ENCODE results near the gene UPB1. TPM values are rescaled to one million over a fixed set of nuclear protein-coding genes. Genes with fewer than 3 reads are reported as not detected.
"Not testable (repeated sequence)": the region's sequence is repeated elsewhere in the genome, so short reads cannot be mapped to it uniquely, and the experiment has no call there.

UPB1 gene
- total and polyA plus RNA-seq, 12 donors, result 0.11 to 2.2 (median 0.34) TPM; not detected in 1

DNA sequence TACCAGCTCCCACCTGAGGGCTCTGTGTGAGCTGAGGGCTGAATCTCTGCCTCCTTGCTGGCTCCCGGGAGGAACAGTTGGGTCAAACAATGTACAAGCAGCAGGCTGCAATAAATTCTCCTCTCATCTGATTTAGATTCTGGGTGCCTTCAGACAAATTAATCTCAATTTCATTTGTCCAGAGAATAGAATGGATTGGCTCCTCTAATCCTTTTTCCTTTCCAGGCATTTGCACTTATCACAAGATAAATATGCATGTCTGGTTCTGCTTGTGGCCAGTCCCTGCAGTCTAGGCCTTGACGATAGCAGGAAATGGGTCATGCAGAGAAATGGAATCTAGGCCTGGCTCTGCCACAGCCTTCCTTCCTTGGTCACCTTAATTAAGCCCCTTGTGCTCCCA is 28.7 kb downstream of the UPB1 start:
- H3K9me3 ChIP-seq (replicated peaks in 1 of 3), result no peaks in the 10 kb centered on the region
- peak overlapping the region in 2 of 5 donors; percentile 46 to 59 for H3K27ac ChIP-seq
- intact Hi-C loops (cut with DNase I), result loop anchor here (5.0 to 10.0 kb wide), 2 partner anchors 102 to 199 kb away; no protein-coding TSS in a partner anchor
- no peaks in the 10 kb centered on the region for H3K27me3 ChIP-seq
- 34 to 59% (median 45%) methylated on average over 2 of the region's 2 CpGs for WGBS, 4 donors
- H3K4me1 ChIP-seq (replicated peaks in 1 of 2), result peaks cover 0 to 6% of the 10 kb centered on the region in 2 donors
- H3K4me3 ChIP-seq, result no peak overlapping the region
- no peak for TF ChIP-seq CTCF (IDR thresholded peaks at IDR 0.05)
- no peak for TF ChIP-seq POLR2A (IDR thresholded peaks at IDR 0.05)
- no peaks in the 10 kb centered on the region for H3K36me3 ChIP-seq (replicated peaks in 1 of 2)
- DNase-seq, result peak in 1 of 7 donors; percentile 23

DNA sequence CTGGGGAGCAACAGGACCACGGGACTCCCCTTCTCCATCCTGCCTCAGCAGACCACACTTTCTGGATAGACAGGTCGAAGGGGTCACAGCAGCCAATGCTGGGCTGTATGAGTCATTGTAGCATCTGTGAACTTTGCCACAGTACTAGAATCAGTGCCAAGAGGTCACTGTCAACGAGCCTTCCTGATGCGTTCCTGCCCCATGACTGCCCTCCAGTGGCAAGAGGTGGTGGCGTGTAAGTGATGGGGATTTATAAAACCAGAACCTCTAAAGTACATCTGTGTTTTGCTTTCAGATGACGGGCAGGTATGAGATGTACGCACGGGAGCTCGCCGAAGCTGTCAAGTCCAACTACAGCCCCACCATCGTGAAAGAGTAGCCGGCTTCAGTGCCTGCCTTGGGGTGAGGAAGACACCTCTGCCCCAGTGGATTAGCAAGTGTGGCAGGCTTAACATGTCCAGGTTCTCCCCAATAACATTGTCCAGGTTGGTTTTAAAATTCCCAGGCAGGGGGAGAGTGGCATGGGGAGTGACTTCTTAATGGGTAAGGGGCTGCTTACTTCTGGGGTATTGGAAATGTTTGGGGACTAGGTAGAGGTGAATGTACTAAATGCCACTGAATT is 30.4 kb downstream of the UPB1 start:
- 8 to 13% (median 10%) methylated on average over 11 to 12 of the region's 12 CpGs for whole genome bisulfite sequencing, 4 donors
- DNase-seq, result peak; percentile 74 to 95 (median 86)

DNA sequence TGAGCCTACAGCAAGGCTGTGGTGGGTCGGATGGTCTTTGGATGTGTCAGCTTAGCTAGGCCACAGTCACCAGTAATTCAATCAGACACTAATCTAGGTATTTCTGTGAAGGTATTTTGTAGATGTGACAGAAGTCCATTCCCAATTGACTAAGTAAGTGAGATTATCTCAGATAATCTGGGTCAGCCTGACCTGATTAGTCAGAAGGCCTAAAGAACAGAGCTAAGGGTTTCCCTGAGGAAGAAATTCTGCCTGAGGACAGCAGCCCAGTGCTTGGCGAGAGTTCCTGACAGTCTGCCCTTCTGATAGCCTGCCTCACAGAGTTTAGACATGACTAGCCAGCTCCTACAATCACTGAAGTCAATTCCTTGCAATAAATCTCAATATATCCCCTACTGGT is 31.1 kb downstream of the UPB1 start:
- no peak for TF ChIP-seq POLR2A (IDR thresholded peaks at IDR 0.05)
- TF ChIP-seq CTCF (IDR thresholded peaks at IDR 0.05), result no peak
- H3K4me3 ChIP-seq, result no peak overlapping the region
- intact Hi-C loops (cut with DNase I), result loop anchor here in 1 of 2 donors (10.0 kb wide), 1 partner anchor 201 kb away; no protein-coding TSS in a partner anchor
- no peak for DNase-seq
- WGBS, 4 donors, result 68 to 79% (median 69%) methylated on average over 2 of the region's 2 CpGs
- no peaks in the 10 kb centered on the region for H3K9me3 ChIP-seq (replicated peaks in 1 of 3)
- no peak overlapping the region for H3K27ac ChIP-seq
- H3K4me1 ChIP-seq (replicated peaks in 1 of 2), result peaks cover 0 to 6% of the 10 kb centered on the region in 2 donors
- H3K27me3 ChIP-seq, result no peaks in the 10 kb centered on the region
- no peaks in the 10 kb centered on the region for H3K36me3 ChIP-seq (replicated peaks in 1 of 2)

More for the DNA sequence above, 30.4 kb downstream of the UPB1 start:
- Histone ChIP-seq H3K4me1 (replicated peaks in 1 of 2) (peaks cover 0 to 6% of the 10 kb centered on the region in 2 donors), H3K4me3 (no peak overlapping the region), H3K36me3 (replicated peaks in 1 of 2) (no peaks in the 10 kb centered on the region), H3K9me3 (replicated peaks in 1 of 3) (no peaks in the 10 kb centered on the region), H3K27ac (peak overlapping the region in 2 of 5 donors; percentile 20 to 50), H3K27me3 (no peaks in the 10 kb centered on the region)
- TF ChIP-seq POLR2A (IDR thresholded peaks at IDR 0.05) (no peak), CTCF (IDR thresholded peaks at IDR 0.05) (peak; percentile 74 to 89 (median 82))
- intact Hi-C loops (cut with DNase I), result loop anchor here in 1 of 2 donors (10.0 kb wide), 1 partner anchor 201 kb away; no protein-coding TSS in a partner anchor

DNA sequence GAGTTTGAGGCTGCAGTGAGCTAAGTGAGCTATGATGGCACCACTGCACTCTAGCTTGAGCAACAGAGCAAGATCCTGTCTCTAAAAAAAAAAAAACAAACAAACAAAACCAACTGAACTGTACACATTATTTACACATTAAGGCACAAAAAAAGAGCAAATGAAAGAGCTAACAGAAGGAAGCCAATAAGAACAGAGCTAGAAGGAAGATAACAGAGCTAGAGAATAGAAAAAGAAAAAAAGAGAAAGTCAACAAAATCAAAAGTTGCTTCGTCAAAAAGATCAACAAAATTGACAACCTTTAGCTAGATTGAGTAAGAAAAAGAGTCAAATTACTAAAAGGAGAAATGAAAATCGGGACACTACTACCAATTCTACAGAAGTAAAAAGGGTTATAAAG is 34.8 kb downstream of the UPB1 start:
- intact Hi-C loops (cut with DNase I), result loop anchor here in 1 of 2 donors (10.0 kb wide), 1 partner anchor 205 kb away; no protein-coding TSS in a partner anchor

DNA sequence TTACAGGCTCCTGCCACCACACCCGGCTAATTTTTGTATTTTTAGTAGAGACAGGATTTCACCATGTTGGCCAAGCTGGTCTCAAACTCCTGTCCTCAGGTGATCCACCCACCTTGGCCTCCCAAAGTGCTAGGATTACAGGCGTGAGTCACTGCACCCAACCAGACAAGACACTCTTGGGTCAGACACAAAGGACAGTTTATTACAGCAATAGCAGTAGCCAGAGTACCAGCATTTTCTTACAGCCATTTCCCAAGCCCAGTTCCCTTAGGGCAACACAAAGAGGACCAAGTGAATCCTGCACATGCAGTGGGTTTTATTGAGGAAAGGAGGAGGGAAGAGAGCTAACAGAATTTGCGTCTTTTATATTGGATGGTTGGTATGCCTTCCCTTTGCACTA is 35.8 kb downstream of the UPB1 start:
- H3K36me3 ChIP-seq (replicated peaks in 1 of 2); H3K4me1 ChIP-seq (replicated peaks in 1 of 2); H3K9me3 ChIP-seq (replicated peaks in 1 of 3); H3K4me3 ChIP-seq; H3K27ac ChIP-seq; H3K27me3 ChIP-seq; DNase-seq; intact Hi-C loops (cut with DNase I): not testable (repeated sequence)
- 72 to 86% (median 80%) methylated on average over 3 of the region's 3 CpGs for WGBS, 4 donors

More for the DNA sequence above, 34.8 kb downstream of the UPB1 start:
- Histone ChIP-seq H3K27me3 (no peaks in the 10 kb centered on the region), H3K27ac (no peak overlapping the region), H3K4me3 (no peak overlapping the region), H3K36me3 (replicated peaks in 1 of 2) (no peaks in the 10 kb centered on the region), H3K4me1 (replicated peaks in 1 of 2) (no peaks in the 10 kb centered on the region), H3K9me3 (replicated peaks in 1 of 3) (no peaks in the 10 kb centered on the region)
- no peak for DNase-seq
- 70 to 88% (median 77%) methylated on average over 2 of the region's 2 CpGs for WGBS, 4 donors
- TF ChIP-seq CTCF (IDR thresholded peaks at IDR 0.05) (no peak), POLR2A (IDR thresholded peaks at IDR 0.05) (no peak)

Data from adrenal gland (tissue), 12 donors.